Testis (tissue), 2 donors: ENCODE data around the gene MRPS25.

ENCODE experiments used
- POLR2A ChIP-seq: fragments of 450-650 bp; IDR thresholded peaks from one replicate; pipeline ENCODE4 v1.6.1; 2017; ENCODE audit warnings: antibody characterized with exemption, mild to moderate bottlenecking, moderate library complexity
- TF ChIP-seq, protein P1 (sequence below), 3 experiments: fragments of 450-650 bp in 2 of 3; fragments of 200-600 bp in 1 of 3; sonication (generic) in 1 of 3; IDR thresholded peaks; one replicate each; pipeline ENCODE4 v1.5.1; 2016 to 2019; ENCODE audit warnings: antibody characterized with exemption in 3 of 3, mild to moderate bottlenecking in 2 of 3, moderate library complexity in 1 of 3

DNA sequence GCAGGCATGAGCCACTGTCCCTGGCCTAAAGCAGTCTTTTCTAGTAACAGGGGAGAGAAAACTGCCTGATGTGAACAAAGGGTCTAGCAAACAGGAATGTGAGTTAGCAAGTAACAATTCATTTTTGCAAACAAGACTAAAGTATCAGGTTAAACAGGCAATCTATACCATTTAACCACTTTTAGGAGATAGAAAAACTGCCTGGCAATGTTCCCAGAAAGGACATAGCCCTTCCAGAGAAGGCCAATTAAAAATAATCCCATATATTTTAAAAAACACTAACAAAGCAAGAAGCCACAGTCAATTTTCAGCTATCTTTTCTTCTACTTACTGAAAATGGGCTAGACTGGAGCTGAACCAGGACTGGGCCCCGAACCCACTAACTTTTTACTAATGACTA is 27.6 kb upstream of the MRPS25 start:
- TF ChIP-seq POLR2A: no peak
- TF ChIP-seq, protein P1, sequence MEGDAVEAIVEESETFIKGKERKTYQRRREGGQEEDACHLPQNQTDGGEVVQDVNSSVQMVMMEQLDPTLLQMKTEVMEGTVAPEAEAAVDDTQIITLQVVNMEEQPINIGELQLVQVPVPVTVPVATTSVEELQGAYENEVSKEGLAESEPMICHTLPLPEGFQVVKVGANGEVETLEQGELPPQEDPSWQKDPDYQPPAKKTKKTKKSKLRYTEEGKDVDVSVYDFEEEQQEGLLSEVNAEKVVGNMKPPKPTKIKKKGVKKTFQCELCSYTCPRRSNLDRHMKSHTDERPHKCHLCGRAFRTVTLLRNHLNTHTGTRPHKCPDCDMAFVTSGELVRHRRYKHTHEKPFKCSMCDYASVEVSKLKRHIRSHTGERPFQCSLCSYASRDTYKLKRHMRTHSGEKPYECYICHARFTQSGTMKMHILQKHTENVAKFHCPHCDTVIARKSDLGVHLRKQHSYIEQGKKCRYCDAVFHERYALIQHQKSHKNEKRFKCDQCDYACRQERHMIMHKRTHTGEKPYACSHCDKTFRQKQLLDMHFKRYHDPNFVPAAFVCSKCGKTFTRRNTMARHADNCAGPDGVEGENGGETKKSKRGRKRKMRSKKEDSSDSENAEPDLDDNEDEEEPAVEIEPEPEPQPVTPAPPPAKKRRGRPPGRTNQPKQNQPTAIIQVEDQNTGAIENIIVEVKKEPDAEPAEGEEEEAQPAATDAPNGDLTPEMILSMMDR (IDR thresholded peaks at IDR 0.05): no peak
